A549 (cell line): ENCODE data around the gene POLR3B.

Experiments
- BCL3 ChIP-seq: fragments of >200 bp; sonication (Bioruptor Twin); formaldehyde crosslinking; IDR thresholded peaks from 3 replicates; pipeline ENCODE4 v1.6.1; 2016
- CEBPB ChIP-seq, 2 experiments: fragments of >200 bp in 1 of 2; sonication (Bioruptor Twin) in 1 of 2; formaldehyde crosslinking in 1 of 2; IDR thresholded peaks; 2 replicates each; pipeline ENCODE4 v1.6.1; 2012 to 2016
- CTCF ChIP-seq: fragments of >200 bp; sonication (Bioruptor Twin); formaldehyde crosslinking; IDR thresholded peaks from 3 replicates; pipeline ENCODE4 v1.5.1; 2016
- EP300 ChIP-seq, 2 experiments: fragments of >200 bp; sonication (Bioruptor Twin); formaldehyde crosslinking; IDR thresholded peaks; 2 replicates in 1 of 2; 3 replicates in 1 of 2; pipeline ENCODE4 v1.6.1; 2016 to 2017
- FOSL2 ChIP-seq, 2 experiments: fragments of 450-650 bp in 1 of 2; fragments of >200 bp in 1 of 2; sonication (Bioruptor Twin) in 1 of 2; formaldehyde crosslinking; IDR thresholded peaks; 2 replicates each; pipeline versions ENCODE4 v1.5.0 to v1.6.1; 2016 to 2020; ENCODE audit warnings: mild to moderate bottlenecking in 1 of 2, moderate library complexity in 1 of 2
- POLR2A ChIP-seq: IDR thresholded peaks from 2 replicates; pipeline ENCODE4 v1.6.1; 2012; ENCODE audit warnings: mild to moderate bottlenecking, low read length
- REST ChIP-seq: fragments of 200-600 bp; sonication (generic); IDR thresholded peaks from 2 replicates; pipeline ENCODE4 v1.6.1; 2016; ENCODE audit warnings: antibody characterized with exemption, mild to moderate bottlenecking, moderate library complexity
- SMC3 ChIP-seq: fragments of >200 bp; sonication (Bioruptor Twin); formaldehyde crosslinking; IDR thresholded peaks from 3 replicates; pipeline ENCODE4 v1.6.1; 2018; ENCODE audit warnings: inconsistent platforms

GRCh38 chr12:106481246-106481645, 123.7 kb downstream of the POLR3B start:
- TF ChIP-seq CTCF (no peak), BCL3 (no peak), REST (no peak), CEBPB (IDR thresholded peaks at IDR 0.05) (no peak), SMC3 (no peak), FOSL2 (IDR thresholded peaks at IDR 0.05) (no peak), FOSL2 (CRISPR knock-in tag; IDR thresholded peaks at IDR 0.05) (no peak), EP300 (IDR thresholded peaks at IDR 0.05) (no peak), POLR2A (no peak)
